Fibroblast of the aortic adventitia (primary cell): ENCODE measurements around the gene NADK2. TPM values are rescaled to one million over a fixed set of nuclear protein-coding genes. Genes with fewer than 3 reads are reported as not detected.

Experiments used
- DNase-seq: peaks from one replicate; pipeline ENCODE4 v3.0.0-alpha.2; 2010; ENCODE audit warnings: low read depth
- H3K4me3 ChIP-seq: 2 replicates; pipeline ENCODE4 v1.5.1; 2011; ENCODE audit warnings: low read depth, mild to moderate bottlenecking, control low read depth, low read length, moderate library complexity
- CTCF ChIP-seq: IDR thresholded peaks from 2 replicates; pipeline ENCODE4 v1.5.1; 2011; ENCODE audit warnings: mild to moderate bottlenecking, low read length, control low read depth, inconsistent platforms; ENCODE audit not compliant: insufficient read depth
- total RNA-seq: library from RNA; depleted of rRNA; stranded (reverse); fragments of >200 nt; gene quantifications from 2 replicates; pipeline ENCODE4 v1.2.3, GENCODE V29; 2012; ENCODE audit warnings: low replicate concordance

NADK2 gene
- total RNA-seq, 1 donor, result 29.7 TPM

- H3K4me3 ChIP-seq, result peak overlapping the region; percentile 92
- TF ChIP-seq CTCF, result no peak
- peak; percentile 34 for DNase-seq
These were observed 89.1 kb downstream of the NADK2 start for GRCh38 chr5:36152324-36153297.

GRCh38 chr5:36151434-36152323 is 90.0 kb downstream of the NADK2 start, which contains the start of the genes LMBRD2 and SKP2:
Gene LMBRD2, minus strand, starts transcription at chr5:36151887. Its CDS starts 8,538 bp downstream, at chr5:36143349.
Gene SKP2, plus strand, starts transcription at chr5:36152111. Its CDS starts 152 bp downstream, at chr5:36152263.
- no peak for TF ChIP-seq CTCF
- peak; percentile 97 for DNase-seq
- peak within 1 kb of the TSS; percentile 92 for H3K4me3 ChIP-seq

DNA sequence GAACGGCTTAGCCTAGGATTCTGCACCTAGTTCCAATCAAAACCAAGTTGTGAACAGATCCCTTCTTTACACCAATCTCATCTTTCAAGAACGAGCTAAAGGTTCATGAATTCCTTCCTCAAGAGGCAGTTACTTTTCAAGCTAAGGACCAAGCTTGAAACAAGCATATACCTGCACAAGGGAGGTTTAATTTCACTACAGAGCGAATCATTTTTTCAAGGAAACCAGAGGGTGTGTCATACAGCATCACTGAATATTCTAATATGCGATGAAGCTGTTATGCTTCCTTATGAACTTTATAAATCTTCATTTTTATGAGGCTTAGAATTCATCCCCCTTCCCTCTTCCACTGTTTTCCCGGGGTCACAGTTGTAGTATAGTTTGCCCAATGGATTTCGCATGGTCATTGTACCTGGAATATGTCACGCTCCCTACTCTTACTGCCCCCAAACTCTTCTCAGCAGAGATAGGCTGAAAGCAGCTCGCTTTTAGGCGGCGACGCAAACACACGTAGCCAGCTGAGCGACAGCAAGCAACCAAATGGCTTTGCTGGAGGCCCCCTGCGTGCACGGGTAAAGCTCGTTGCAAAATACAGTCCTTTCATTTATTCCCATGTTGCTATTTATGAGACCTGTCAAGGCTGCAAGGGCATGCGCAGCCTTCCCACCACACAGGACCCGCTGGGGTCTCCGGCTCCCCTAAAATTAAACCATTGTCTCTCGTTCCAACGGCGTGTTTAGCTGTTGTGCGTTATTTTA is 90.9 kb downstream of the NADK2 start:
- H3K4me3 ChIP-seq, result peak overlapping the region; percentile 88
- no peak for TF ChIP-seq CTCF
- peak; percentile 40 for DNase-seq

GRCh38 chr5:36147681-36148080 is 94.0 kb downstream of the NADK2 start:
- DNase-seq, result peak; percentile 21
- H3K4me3 ChIP-seq, result no peak overlapping the region
- no peak for TF ChIP-seq CTCF

DNA sequence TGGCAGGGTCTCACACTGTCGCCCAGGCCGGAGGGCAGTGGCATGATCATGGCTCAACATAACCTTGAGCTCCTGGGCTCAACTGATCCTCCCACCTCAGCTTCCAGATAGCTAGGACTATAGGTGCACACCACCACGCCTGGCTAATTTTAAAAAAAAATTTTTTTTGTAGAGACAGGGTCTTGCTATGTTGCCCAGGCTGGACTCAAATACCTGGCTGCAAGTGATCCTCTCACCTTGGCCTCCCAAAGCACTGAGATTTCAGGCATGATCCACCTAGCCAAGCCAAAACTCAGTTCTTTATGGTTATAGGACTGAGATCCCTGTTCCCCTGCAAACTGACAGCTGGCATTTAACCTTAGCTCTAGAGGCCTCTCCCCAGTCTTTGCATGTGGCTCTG is 95.3 kb downstream of the NADK2 start:
- no peak for TF ChIP-seq CTCF
- no peak for DNase-seq
- no peak overlapping the region for H3K4me3 ChIP-seq

DNA sequence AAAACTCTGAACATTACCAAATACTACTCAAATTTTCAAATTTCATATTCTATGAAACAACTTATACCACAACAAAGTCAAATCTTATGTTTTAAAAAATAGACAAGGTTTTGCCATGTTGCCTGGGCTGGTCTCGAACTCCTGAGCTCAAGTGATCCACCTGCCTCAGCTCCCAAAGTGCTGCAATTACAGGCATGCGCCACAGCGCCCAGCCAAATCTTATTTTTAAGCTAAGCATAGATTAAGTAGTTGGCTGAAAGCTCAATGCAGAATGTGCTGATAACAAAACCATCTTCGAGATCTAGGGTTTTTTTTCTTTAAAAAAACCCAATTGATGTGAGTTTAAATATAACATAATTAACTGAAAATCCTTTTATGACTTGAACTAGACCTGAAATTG is 96.4 kb downstream of the NADK2 start:
- no peak overlapping the region for H3K4me3 ChIP-seq
- no peak for TF ChIP-seq CTCF
- no peak for DNase-seq
